Nasal cavity respiratory epithelium epithelial cell of viscerocranial mucosa (primary cell): ENCODE data around the gene ATXN1. TPM values are rescaled to one million over a fixed set of nuclear protein-coding genes. Genes with fewer than 3 reads are reported as not detected.

Source experiments
- total RNA-seq: library from RNA; depleted of rRNA; stranded (reverse); fragments of >200 nt; gene quantifications from 2 replicates; pipeline ENCODE4 v1.2.3, GENCODE V29; 2014

ATXN1 gene
- total RNA-seq, result 19.8 and 34.8 TPM in 2 replicates

DNA sequence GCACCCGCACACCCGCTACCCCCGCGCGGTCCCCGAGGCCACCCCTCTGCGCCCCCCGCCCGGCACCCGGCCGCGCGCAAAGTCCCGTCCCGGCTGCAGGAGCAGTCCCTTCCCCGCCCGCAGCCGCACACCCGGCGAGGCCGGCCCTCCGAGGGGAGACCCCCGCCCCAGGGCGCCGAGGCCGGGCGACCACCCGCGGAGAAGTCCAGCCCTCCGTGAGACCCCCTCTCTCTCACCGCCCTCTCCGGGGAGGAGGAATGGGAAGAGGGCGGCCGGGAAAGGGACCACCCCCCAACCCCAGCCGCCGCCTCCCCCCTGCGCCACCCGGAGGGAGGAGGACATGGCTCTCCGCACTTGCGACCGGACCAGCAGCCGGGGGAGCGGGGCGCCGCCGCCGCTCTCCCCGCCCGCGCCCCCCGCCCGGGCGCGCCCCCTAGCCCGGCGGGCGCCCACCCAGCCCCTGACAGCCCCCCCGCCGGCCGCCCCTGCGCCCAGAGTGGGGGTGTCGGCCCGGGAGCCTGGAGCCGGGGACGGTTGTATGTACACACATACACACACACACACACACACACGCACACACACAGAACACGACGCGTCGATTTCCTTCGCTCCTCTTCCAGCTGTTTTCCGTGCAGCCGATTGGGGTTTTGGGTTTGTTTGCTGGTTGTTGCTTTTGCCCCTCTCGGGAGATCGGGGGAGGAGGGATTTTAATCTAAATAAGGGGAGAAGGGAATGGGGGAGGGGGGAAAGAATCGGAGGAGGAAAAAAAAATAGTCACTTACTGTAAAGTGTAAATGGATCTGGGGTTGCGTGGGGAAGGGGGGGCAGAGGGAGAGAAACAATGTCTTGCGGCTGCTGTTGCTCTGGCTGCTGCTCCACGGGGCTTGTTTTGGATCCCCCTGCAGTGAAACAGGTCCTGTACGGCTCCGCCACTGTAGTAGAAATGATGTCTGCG lies at the start of gene ATXN1:
Gene ATXN1 (minus strand): TSS at position 945 of the 955 bp plus-strand sequence.

